Pons (tissue), 1 donor: ENCODE data around the gene ABCB7.
"Not testable (repeated sequence)": the region's sequence is repeated elsewhere in the genome, so short reads cannot be mapped to it uniquely, and the experiment has no call there.

Experiments
- DNase-seq: peaks from one replicate; pipeline ENCODE4 v3.0.0-alpha.2; 2016; ENCODE audit warnings: low spot score

Gene ABCB7

DNA sequence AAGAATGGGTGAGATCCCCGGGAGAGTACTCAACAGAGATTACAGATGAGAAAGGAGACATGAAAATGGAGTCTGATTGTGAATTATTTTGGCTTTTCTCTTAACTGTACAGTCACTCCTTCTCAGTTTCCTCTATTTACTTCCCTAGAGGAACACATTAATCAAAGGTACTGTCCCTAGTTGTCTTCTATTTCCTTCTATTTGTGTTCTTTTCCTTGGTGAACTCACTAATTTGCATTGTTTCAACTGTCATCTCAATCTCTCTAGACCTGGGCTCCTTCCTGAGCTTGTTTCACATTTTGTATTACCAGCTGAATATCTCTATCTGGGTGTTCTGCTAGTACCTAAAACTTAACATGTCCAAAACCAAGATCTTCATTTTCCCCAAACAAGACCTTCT is 59.8 kb downstream of the ABCB7 start:
- DNase-seq: no peak

DNA sequence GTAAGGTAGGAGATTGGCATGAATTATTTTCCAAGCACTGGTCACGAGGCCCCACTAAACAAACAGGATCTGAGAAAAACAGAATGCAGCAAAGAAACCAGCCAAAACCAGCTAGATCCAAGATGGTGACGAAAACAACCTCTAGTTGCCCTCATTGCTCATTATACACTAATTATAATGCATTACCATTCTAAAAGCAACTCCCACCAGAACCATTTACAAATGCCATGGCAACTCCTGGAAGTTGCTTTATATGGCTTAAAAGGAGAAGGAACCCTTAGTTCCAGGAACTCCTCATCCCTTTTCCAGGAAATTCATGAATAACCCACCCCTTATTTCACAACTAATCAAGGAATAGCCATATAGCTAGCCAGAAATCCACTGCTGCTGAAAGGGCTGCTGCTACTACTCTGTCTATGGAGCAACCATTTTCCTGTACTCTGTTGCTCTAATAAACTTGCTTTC is 69.3 kb downstream of the ABCB7 start:
- no peak for DNase-seq

DNA sequence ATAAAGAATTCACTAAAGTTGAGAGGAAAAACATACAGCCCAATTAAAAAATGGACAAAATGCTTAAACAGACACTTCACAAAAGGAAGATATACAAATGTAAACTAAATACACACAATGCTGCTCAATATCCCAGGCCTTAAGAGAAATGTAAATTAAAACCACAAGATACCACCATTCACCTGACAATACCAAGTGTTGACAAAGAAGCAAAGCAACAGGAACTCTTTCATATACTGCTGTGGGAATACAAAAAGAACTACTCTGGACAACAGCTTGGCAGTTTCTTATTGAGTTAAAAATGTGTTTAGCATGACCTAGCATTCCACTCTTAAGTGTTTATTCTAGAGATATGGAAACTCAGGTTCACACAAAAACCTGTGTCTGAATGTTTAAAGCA is 71.3 kb downstream of the ABCB7 start:
- DNase-seq: no peak

- DNase-seq: no peak
Observed at GRCh38 chrX:75076429-75076828, 79.7 kb downstream of the ABCB7 start.

DNA sequence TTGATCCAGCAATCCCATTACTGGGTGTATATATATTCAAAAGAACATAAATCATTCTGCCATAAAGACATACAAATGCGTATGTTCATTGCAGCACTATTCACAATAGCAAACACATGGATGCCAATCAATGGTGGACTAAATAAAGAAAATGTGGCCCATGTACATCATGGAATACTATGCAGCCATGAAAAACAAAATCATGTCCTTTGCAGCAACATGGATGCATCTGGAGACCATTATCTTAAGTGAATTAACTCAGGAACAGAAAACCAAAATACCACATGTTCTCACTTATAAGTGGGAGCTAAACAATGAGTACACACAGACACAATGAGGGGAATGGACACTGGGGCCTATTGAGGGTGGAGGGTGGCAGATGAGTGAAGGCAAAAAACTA is 81.6 kb downstream of the ABCB7 start:
- DNase-seq: no peak

- no peak for DNase-seq
Observed at GRCh38 chrX:75071334-75071733, 84.7 kb downstream of the ABCB7 start.

DNA sequence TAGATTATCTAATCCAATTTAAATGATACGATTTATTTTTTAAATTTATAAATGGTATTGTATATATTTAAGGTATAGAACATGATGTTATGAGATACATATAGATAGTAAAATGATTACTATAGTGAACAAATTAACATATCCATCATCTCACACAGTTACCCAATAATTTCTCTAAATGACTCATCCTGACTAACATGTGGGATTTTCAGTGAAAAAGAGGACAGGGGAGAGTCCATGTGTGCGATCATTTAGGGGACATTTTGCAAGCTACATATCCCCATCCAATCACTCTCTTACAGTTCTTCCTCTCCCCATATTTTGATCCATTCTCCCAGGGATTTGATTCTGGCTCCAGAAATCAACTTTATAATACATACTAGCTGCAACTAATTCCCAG is 88.2 kb downstream of the ABCB7 start:
- no peak for DNase-seq

- no peak for DNase-seq
Observed at GRCh38 chrX:75061701-75062100, 94.4 kb downstream of the ABCB7 start.

GRCh38 chrX:75051047-75051446 is 105.0 kb downstream of the ABCB7 start:
- DNase-seq: no peak

GRCh38 chrX:75045369-75045768 is 110.7 kb downstream of the ABCB7 start:
- DNase-seq: no peak

DNA sequence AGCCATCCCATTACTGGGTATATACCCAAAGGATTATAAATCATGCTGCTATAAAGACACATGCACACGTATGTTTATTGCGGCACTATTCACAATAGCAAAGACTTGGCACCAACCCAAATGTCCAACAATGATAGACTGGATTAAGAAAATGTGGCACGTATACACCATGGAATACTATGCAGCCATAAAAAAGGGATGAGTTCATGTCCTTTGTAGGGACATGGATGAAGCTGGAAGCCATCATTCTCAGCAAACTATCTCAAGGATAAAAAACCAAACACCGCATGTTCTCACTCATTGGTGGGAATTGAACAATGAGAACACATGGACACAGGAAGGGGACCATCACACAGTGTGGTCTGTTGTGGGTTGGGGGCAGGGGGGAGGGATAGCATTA is 111.9 kb downstream of the ABCB7 start:
- DNase-seq: not testable (repeated sequence)

- peak; percentile 4 for DNase-seq
Observed at GRCh38 chrX:75038925-75039324, 117.2 kb downstream of the ABCB7 start.
